Measurements from ENCODE around the gene AK4.
"Not testable (repeated sequence)": the region's sequence is repeated elsewhere in the genome, so short reads cannot be mapped to it uniquely, and the experiment has no call there.

The AK4 gene

DNA sequence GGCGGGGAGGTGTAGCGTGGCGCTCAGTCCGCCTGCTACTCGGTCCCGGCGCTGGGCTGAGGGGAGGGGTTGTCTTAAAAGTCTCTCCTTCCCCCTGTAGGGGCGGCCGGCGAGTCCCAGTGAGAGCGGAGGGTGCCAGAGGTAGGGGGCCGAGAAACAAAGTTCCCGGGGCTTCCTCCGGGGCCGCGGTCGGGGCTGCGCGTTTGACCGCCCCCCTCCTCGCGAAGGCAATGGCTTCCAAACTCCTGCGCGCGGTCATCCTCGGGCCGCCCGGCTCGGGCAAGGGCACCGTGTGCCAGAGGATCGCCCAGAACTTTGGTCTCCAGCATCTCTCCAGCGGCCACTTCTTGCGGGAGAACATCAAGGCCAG lies at the start of gene AK4:
TSS of gene AK4 (plus strand) at position 26 of the 370 bp plus-strand sequence. CDS start at position 231, 205 bp downstream.
- not testable (repeated sequence) for DNase-seq

GRCh38 chr1:65103807-65104206 lies 44.2 kb upstream of the AK4 start:
- no peak for DNase-seq

GRCh38 chr1:65104854-65105534 lies 43.0 kb upstream of the AK4 start:
- DNase-seq = no peak

DNA sequence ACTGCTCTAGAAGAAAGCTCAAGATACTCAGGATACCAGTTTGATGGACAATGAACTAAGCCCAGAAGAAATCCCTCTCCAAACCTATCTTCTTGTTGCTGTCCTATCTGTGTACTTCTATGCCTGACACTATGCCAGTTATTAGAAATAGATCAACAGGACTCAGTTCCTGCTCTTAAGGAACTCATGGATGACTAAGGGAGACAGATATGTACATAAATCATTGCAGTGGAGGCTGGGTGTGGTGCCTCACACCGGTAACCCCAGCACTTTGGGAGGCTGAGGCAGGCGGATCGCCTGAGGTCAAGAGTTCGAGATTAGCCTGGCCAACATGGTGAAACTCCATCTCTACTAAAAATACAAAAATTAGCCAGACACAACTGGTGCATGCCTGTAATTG lies 42.4 kb upstream of the AK4 start:
- peak; percentile 17 for DNase-seq

- DNase-seq = no peak
Measured at GRCh38 chr1:65108025-65108642, 39.9 kb upstream of the AK4 start.

GRCh38 chr1:65109487-65109886 lies 38.5 kb upstream of the AK4 start:
- DNase-seq = no peak

- DNase-seq = no peak
Measured at GRCh38 chr1:65112811-65113210, 35.2 kb upstream of the AK4 start.

GRCh38 chr1:65113298-65113697 lies 34.7 kb upstream of the AK4 start:
- no peak for DNase-seq

GRCh38 chr1:65114322-65114721 lies 33.7 kb upstream of the AK4 start:
- DNase-seq = no peak

- peak; percentile 70 for DNase-seq
Measured at GRCh38 chr1:65119951-65120350, 28.1 kb upstream of the AK4 start.

- not testable (repeated sequence) for DNase-seq
Measured at GRCh38 chr1:65129104-65129503, 18.9 kb upstream of the AK4 start.

GRCh38 chr1:65138524-65138923 lies 9.5 kb upstream of the AK4 start:
- no peak for DNase-seq

DNA sequence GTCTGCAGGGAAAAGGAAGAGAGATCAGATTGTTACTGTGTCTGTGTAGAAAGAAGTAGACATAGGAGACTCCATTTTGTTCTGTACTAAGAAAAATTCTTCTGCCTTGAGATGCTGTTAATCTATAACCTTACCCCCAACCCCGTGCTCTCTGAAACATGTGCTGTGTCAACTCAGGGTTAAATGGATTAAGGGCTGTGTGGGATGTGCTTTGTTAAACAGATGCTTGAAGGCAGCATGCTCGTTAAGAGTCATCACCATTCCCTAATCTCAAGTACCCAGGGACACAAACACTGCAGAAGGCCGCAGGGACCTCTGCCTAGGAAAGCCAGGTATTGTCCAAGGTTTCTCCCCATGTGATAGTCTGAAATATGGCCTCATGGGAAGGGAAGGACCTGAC lies 8.2 kb upstream of the AK4 start:
- DNase-seq = not testable (repeated sequence)

GRCh38 chr1:65141394-65141793 lies 6.6 kb upstream of the AK4 start:
- peak; percentile 69 for DNase-seq

- DNase-seq = no peak
Measured at GRCh38 chr1:65141918-65142317, 6.1 kb upstream of the AK4 start.

GRCh38 chr1:65143112-65143658 lies 4.8 kb upstream of the AK4 start:
- not testable (repeated sequence) for DNase-seq

GRCh38 chr1:65146908-65147423 lies 1.0 kb upstream of the AK4 start:
- peak; percentile 39 for DNase-seq

DNA sequence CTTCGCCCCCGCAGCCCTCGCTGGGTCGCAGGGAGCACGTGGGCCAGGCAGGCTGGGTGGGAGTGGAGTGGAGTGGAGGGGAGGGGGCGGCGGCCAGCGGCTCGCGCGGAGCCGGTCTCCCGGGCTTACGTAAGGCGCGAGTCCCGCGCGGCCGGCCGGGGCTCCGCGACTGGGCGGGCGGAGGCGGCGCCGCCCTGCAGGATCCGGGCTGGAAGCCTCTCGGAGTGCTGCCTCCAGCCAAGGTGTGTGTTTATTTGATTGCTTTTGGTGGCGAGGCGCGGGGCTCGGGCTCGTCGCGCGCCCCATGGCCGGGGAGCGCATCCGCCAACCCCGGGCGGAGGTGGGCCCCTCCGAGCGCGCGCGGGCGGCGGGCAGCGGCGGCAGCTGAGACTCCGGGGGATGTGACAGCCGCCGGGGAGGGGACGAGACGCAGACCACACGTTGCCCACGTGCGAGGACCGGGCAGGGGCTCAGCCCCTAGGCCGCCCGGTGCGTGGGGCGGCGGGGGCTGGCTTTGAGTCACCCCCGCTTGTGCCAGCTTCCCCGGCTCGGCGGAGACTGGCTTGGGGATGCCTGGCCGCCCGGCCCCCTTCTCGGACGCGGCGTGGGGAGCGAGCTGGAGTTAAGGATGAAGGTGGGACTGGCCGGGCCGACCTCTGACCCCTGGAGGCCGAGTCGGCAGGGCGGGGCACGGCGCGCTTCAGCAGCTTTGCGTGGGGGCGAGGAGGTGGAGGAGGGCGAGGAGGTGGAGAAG lies 402 bp upstream of the AK4 start:
- peak; percentile 57 for DNase-seq

- peak; percentile 79 for DNase-seq
Measured at GRCh38 chr1:65148548-65149350, 746 bp downstream of the AK4 start.

GRCh38 chr1:65149351-65150107 lies 1.5 kb downstream of the AK4 start:
- DNase-seq = no peak

DNA sequence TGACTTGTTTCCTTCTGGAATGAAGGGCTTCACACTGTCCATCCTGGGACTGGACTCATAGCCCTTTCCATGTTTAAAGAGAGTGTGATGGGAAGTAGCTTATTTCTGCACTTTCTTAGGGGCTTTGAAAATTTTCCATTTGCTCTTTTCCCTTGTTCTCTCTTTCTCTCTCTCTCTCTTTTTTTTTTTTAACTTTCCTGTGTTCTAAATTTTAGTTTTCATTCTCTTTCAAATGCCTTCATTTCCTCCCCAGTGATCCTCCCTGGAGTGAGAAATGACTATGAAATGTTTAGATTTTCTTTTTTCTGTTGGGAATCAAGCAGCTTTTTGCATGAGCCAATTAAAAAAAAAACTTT lies 2.1 kb downstream of the AK4 start:
- DNase-seq = no peak
